Natural killer cell treated with Interleukin-12 subunit alpha and Interleukin-12 subunit beta and Interleukin-15 and Interleukin-18, amount 100 ng/mL, for 72 hours (primary cell): ENCODE data around the gene CD86. TPM values are rescaled to one million over a fixed set of nuclear protein-coding genes. Genes with fewer than 3 reads are reported as not detected.

Experiments used
- ATAC-seq, 2 donors: fragments of 150-1000 bp; cut with Tn5 transposase in 1 of 2; sonication (Bioruptor Pico), chemical (Tn5 transposase) in 1 of 2; 2 replicates each; pipeline ENCODE4 v1.10.0; 2021
- DNase-seq: peaks from one replicate; pipeline ENCODE4 v3.0.0; 2022; ENCODE audit warnings: low spot score
- H3K27ac Mint-ChIP-seq, 2 donors: 1 replicate in 1 of 2; 2 replicates in 1 of 2; pipeline ENCODE4 v1.8.0; 2022; ENCODE audit warnings: mixed read lengths in 2 of 2, mild to moderate bottlenecking in 1 of 2, moderate library complexity in 1 of 2
- H3K27me3 Mint-ChIP-seq, 2 donors: 1 replicate in 1 of 2; 2 replicates in 1 of 2; pipeline ENCODE4 v1.8.0; 2022; ENCODE audit warnings: mixed read lengths in 2 of 2
- H3K36me3 Mint-ChIP-seq: one replicate; pipeline ENCODE4 v1.8.0; 2022; ENCODE audit warnings: mixed read lengths
- H3K4me1 Mint-ChIP-seq, 2 donors: 1 replicate in 1 of 2; 2 replicates in 1 of 2; pipeline ENCODE4 v1.8.0; 2022; ENCODE audit warnings: low read depth in 2 of 2, mixed read lengths in 2 of 2, mild to moderate bottlenecking in 1 of 2
- H3K4me3 Mint-ChIP-seq: one replicate; pipeline ENCODE4 v1.8.0; 2022; ENCODE audit warnings: mixed read lengths
- H3K9me3 Mint-ChIP-seq: 2 replicates; pipeline ENCODE4 v1.8.0; 2022; ENCODE audit warnings: mixed read lengths
- total RNA-seq, 2 donors: library from RNA; stranded (reverse); gene quantifications; one replicate each; pipeline ENCODE4 v1.2.3, GENCODE V29; 2022

The CD86 gene
- 1 to 10 TPM; 3.2 to 4.5 TPM for total RNA-seq

GRCh38 chr3:122055215-122055614 lies at the start of gene CD86:
TSS of gene CD86 (plus strand) at chr3:122055362. CDS start at chr3:122055490, 128 bp downstream.
- Mint-ChIP-seq H3K4me3 (no peak within 1 kb of the TSS), H3K4me1 (peaks cover 0 to 2% of the 10 kb centered on the region in 2 donors), H3K27me3 (peaks cover 21 to 29% of the 10 kb centered on the region in 2 donors), H3K9me3 (peaks cover 3% of the 10 kb centered on the region), H3K36me3 (peaks cover 7% of the 10 kb centered on the region), H3K27ac (no peak within 1 kb of the TSS)
- peak in 1 of 2 donors; percentile 74 for ATAC-seq
- DNase-seq = no peak

GRCh38 chr3:122006267-122006666 lies 48.9 kb upstream of the CD86 start:
- H3K27me3 Mint-ChIP-seq = peaks cover 17 to 21% of the 10 kb centered on the region in 2 donors
- ATAC-seq = no peak
- H3K36me3 Mint-ChIP-seq = no peaks in the 10 kb centered on the region
- DNase-seq = no peak
- H3K9me3 Mint-ChIP-seq = no peaks in the 10 kb centered on the region
- H3K4me3 Mint-ChIP-seq = no peak overlapping the region
- H3K27ac Mint-ChIP-seq = no peak overlapping the region
- H3K4me1 Mint-ChIP-seq = peaks cover 3 to 13% of the 10 kb centered on the region in 2 donors

- no peaks in the 10 kb centered on the region for H3K36me3 Mint-ChIP-seq
- H3K4me1 Mint-ChIP-seq = peaks cover 3 to 13% of the 10 kb centered on the region in 2 donors
- peaks cover 12 to 19% of the 10 kb centered on the region in 2 donors for H3K27me3 Mint-ChIP-seq
- ATAC-seq = no peak
- no peak overlapping the region for H3K27ac Mint-ChIP-seq
- DNase-seq = no peak
- H3K4me3 Mint-ChIP-seq = no peak overlapping the region
- no peaks in the 10 kb centered on the region for H3K9me3 Mint-ChIP-seq
Measured at GRCh38 chr3:122008166-122008565, 47.0 kb upstream of the CD86 start.

- ATAC-seq (no peak), DNase-seq (no peak)
- H3K27ac Mint-ChIP-seq = no peak overlapping the region
- H3K9me3 Mint-ChIP-seq = no peaks in the 10 kb centered on the region
- H3K4me1 Mint-ChIP-seq = no peaks in the 10 kb centered on the region
- H3K36me3 Mint-ChIP-seq = no peaks in the 10 kb centered on the region
- peaks cover 6 to 16% of the 10 kb centered on the region in 2 donors for H3K27me3 Mint-ChIP-seq
- H3K4me3 Mint-ChIP-seq = no peak overlapping the region
Measured at GRCh38 chr3:122010506-122010905, 44.7 kb upstream of the CD86 start.

- no peak overlapping the region for H3K4me3 Mint-ChIP-seq
- no peak for DNase-seq
- peaks cover 12 to 18% of the 10 kb centered on the region in 2 donors for H3K27me3 Mint-ChIP-seq
- ATAC-seq = no peak
- H3K27ac Mint-ChIP-seq = no peak overlapping the region
- H3K9me3 Mint-ChIP-seq = peaks cover 4% of the 10 kb centered on the region
- no peaks in the 10 kb centered on the region for H3K36me3 Mint-ChIP-seq
- no peaks in the 10 kb centered on the region for H3K4me1 Mint-ChIP-seq
Measured at GRCh38 chr3:122011396-122011795, 43.8 kb upstream of the CD86 start.

GRCh38 chr3:122012821-122013220 lies 42.3 kb upstream of the CD86 start:
- DNase-seq = no peak
- Mint-ChIP-seq H3K4me3 (no peak overlapping the region), H3K27me3 (peaks cover 16 to 21% of the 10 kb centered on the region in 2 donors), H3K9me3 (peaks cover 4% of the 10 kb centered on the region), H3K27ac (no peak overlapping the region), H3K4me1 (no peaks in the 10 kb centered on the region), H3K36me3 (no peaks in the 10 kb centered on the region)
- ATAC-seq = no peak

GRCh38 chr3:122013448-122013925 lies 41.7 kb upstream of the CD86 start:
- no peaks in the 10 kb centered on the region for H3K36me3 Mint-ChIP-seq
- no peaks in the 10 kb centered on the region for H3K4me1 Mint-ChIP-seq
- H3K9me3 Mint-ChIP-seq = peaks cover 4% of the 10 kb centered on the region
- ATAC-seq (no peak), DNase-seq (no peak)
- no peak overlapping the region for H3K4me3 Mint-ChIP-seq
- H3K27ac Mint-ChIP-seq = no peak overlapping the region
- H3K27me3 Mint-ChIP-seq = peaks cover 16 to 21% of the 10 kb centered on the region in 2 donors

GRCh38 chr3:122014741-122015140 lies 40.4 kb upstream of the CD86 start:
- Mint-ChIP-seq H3K36me3 (no peaks in the 10 kb centered on the region), H3K4me1 (no peaks in the 10 kb centered on the region), H3K27me3 (peaks cover 13 to 23% of the 10 kb centered on the region in 2 donors), H3K4me3 (no peak overlapping the region), H3K9me3 (peaks cover 4% of the 10 kb centered on the region), H3K27ac (no peak overlapping the region)
- ATAC-seq = peak; percentile 66 to 88
- DNase-seq = no peak

GRCh38 chr3:122019493-122019892 lies 35.7 kb upstream of the CD86 start:
- H3K9me3 Mint-ChIP-seq = peaks cover 4% of the 10 kb centered on the region
- DNase-seq (no peak), ATAC-seq (no peak)
- H3K36me3 Mint-ChIP-seq = no peaks in the 10 kb centered on the region
- H3K27ac Mint-ChIP-seq = no peak overlapping the region
- H3K4me1 Mint-ChIP-seq = peaks cover 3% of the 10 kb centered on the region in 2 donors
- peaks cover 23 to 26% of the 10 kb centered on the region in 2 donors for H3K27me3 Mint-ChIP-seq
- no peak overlapping the region for H3K4me3 Mint-ChIP-seq

GRCh38 chr3:122021037-122021436 lies 34.1 kb upstream of the CD86 start:
- Mint-ChIP-seq H3K27me3 (peaks cover 21 to 24% of the 10 kb centered on the region in 2 donors), H3K27ac (no peak overlapping the region), H3K4me1 (peaks cover 3% of the 10 kb centered on the region in 2 donors), H3K9me3 (peaks cover under 1% of the 10 kb centered on the region), H3K36me3 (no peaks in the 10 kb centered on the region), H3K4me3 (no peak overlapping the region)
- DNase-seq (no peak), ATAC-seq (no peak)

- H3K9me3 Mint-ChIP-seq = no peaks in the 10 kb centered on the region
- H3K4me3 Mint-ChIP-seq = peak within 1 kb of the TSS; percentile 23
- ATAC-seq (peak in 1 of 2 donors; percentile 31), DNase-seq (no peak)
- H3K27me3 Mint-ChIP-seq = peaks cover 17 to 19% of the 10 kb centered on the region in 2 donors
- H3K36me3 Mint-ChIP-seq = no peaks in the 10 kb centered on the region
- H3K27ac Mint-ChIP-seq = no peak within 1 kb of the TSS
- peaks cover 3% of the 10 kb centered on the region in 2 donors for H3K4me1 Mint-ChIP-seq
Measured at GRCh38 chr3:122021811-122022401, 33.3 kb upstream of the CD86 start, which contains the start of gene ILDR1. TSS of gene ILDR1 (minus strand) at chr3:122022247. CDS start at chr3:122022077, 170 bp downstream.

GRCh38 chr3:122023335-122023910 lies 31.7 kb upstream of the CD86 start:
- Mint-ChIP-seq H3K4me3 (no peak overlapping the region), H3K27ac (no peak overlapping the region), H3K27me3 (peaks cover 17 to 19% of the 10 kb centered on the region in 2 donors), H3K4me1 (peaks cover 3% of the 10 kb centered on the region in 2 donors), H3K9me3 (no peaks in the 10 kb centered on the region), H3K36me3 (no peaks in the 10 kb centered on the region)
- DNase-seq (no peak), ATAC-seq (no peak)

- H3K27me3 Mint-ChIP-seq = peaks cover 17% of the 10 kb centered on the region in 2 donors
Measured at GRCh38 chr3:122024800-122025199, 30.4 kb upstream of the CD86 start.

GRCh38 chr3:122025296-122025695 lies 29.9 kb upstream of the CD86 start:
- ATAC-seq = peak in 1 of 2 donors; percentile 41
- Mint-ChIP-seq H3K36me3 (no peaks in the 10 kb centered on the region), H3K9me3 (no peaks in the 10 kb centered on the region), H3K27ac (no peak overlapping the region), H3K4me3 (no peak overlapping the region), H3K4me1 (peaks cover 4 to 5% of the 10 kb centered on the region in 2 donors), H3K27me3 (peaks cover 13 to 16% of the 10 kb centered on the region in 2 donors)
- no peak for DNase-seq

More at GRCh38 chr3:122024800-122025199, 30.4 kb upstream of the CD86 start:
- ATAC-seq (no peak), DNase-seq (no peak)
- H3K9me3 Mint-ChIP-seq = no peaks in the 10 kb centered on the region
- no peak overlapping the region for H3K27ac Mint-ChIP-seq
- H3K4me3 Mint-ChIP-seq = no peak overlapping the region
- H3K36me3 Mint-ChIP-seq = no peaks in the 10 kb centered on the region
- peaks cover 3% of the 10 kb centered on the region in 2 donors for H3K4me1 Mint-ChIP-seq
